Right cardiac atrium (tissue), 5 donors: ENCODE measurements around the gene MED31. TPM values are rescaled to one million over a fixed set of nuclear protein-coding genes. Genes with fewer than 3 reads are reported as not detected.
A peak's percentile ranks its signal among the peaks of the same experiment; 100 is the strongest.
"Not testable (repeated sequence)": the region's sequence is repeated elsewhere in the genome, so short reads cannot be mapped to it uniquely, and the experiment has no call there.

Source experiments
- ATAC-seq, 2 donors: fragments of 200-7000 bp; cut with Tn5 transposase; one replicate each; pipeline versions ENCODE4 v1.8.0 to v1.9.1; 2020; ENCODE audit warnings: moderate library complexity in 2 of 2, mild to moderate bottlenecking in 1 of 2
- DNase-seq, 3 donors: peaks; one replicate each; pipeline ENCODE4 v3.0.0-alpha.2; 2020
- H3K27ac ChIP-seq: one replicate; pipeline ENCODE4 v1.5.1; 2013; ENCODE audit warnings: mild to moderate bottlenecking, low read length, control low read depth, moderate library complexity
- H3K27me3 ChIP-seq: one replicate; pipeline ENCODE4 v1.6.1; 2013; ENCODE audit not compliant: control insufficient read depth, insufficient read depth
- H3K4me1 ChIP-seq: one replicate; pipeline ENCODE4 v1.6.1; 2013; ENCODE audit warnings: low read length; ENCODE audit not compliant: control insufficient read depth, insufficient read depth
- H3K4me3 ChIP-seq: one replicate; pipeline ENCODE4 v1.5.1; 2013; ENCODE audit warnings: low read length, control low read depth
- H3K9me3 ChIP-seq: one replicate; pipeline ENCODE4 v1.6.1; 2013; ENCODE audit warnings: low read length; ENCODE audit not compliant: control insufficient read depth
- WGBS: extraction: QIAGEN DNeasy Blood & Tissue Kit; methylation state at CpG from one replicate; pipeline ENCODE4 v1.1.7; 2013; 5-methylcytosine and 5-hydroxymethylcytosine counted together
- intact Hi-C, 4 donors: fragments of 100-400 bp; cut with DNase I; formaldehyde crosslinking; loops; one replicate each; pipeline versions ENCODE4 v1.11.0 to v1.14.0; 2022 to 2023
- polyA plus RNA-seq: library from polyadenylated mRNA; stranded (reverse); fragments of 200-250 nt; gene quantifications from one replicate; pipeline ENCODE4 v1.2.3, GENCODE V29; 2013
- total RNA-seq, 4 donors: library from RNA; stranded (reverse); fragmentation: NEBNext Ultra II Directional; extraction: Animal tissue kit (Norgen Biotek cat#: 25700); gene quantifications; one replicate each; pipeline ENCODE4 v1.2.1, GENCODE V29; 2021
- donor health status: healthy with polysubstance abuse.
- donor health status: DM: no; HTN: yes; CAD: no.
- donor health status: DM: no; HTN: no; CAD: no.
- donor health status: DM: no; HTN: yes; CAD: no; lungs with severe emphysema.
- donor health status: DM: yes; HTN: yes; CAD: no.

Gene MED31
- total and polyA plus RNA-seq, 5 donors: 14.0 to 24.1 (median 16.5) TPM

- Histone ChIP-seq H3K9me3 (no peaks in the 10 kb centered on the region), H3K4me1 (no peaks in the 10 kb centered on the region), H3K4me3 (no peak overlapping the region), H3K27me3 (no peaks in the 10 kb centered on the region), H3K27ac (no peak overlapping the region)
- 97% methylated on average over 5 of the region's 5 CpGs for WGBS
- intact Hi-C loops: no loop called here
- no peak for DNase-seq
- ATAC-seq: no peak
Measured at GRCh38 chr17:6610011-6610410, 41.4 kb downstream of the MED31 start.

GRCh38 chr17:6608321-6608720 is 43.1 kb downstream of the MED31 start:
- intact Hi-C loops: no loop called here
- DNase-seq: no peak
- H3K4me3 ChIP-seq: no peak overlapping the region
- H3K27me3 ChIP-seq: no peaks in the 10 kb centered on the region
- H3K9me3 ChIP-seq: no peaks in the 10 kb centered on the region
- 88% methylated on average over 3 of the region's 3 CpGs for WGBS
- no peaks in the 10 kb centered on the region for H3K4me1 ChIP-seq
- ATAC-seq: no peak
- no peak overlapping the region for H3K27ac ChIP-seq

GRCh38 chr17:6605142-6605541 is 46.3 kb downstream of the MED31 start:
- DNase-seq (no peak), ATAC-seq (no peak)
- 94% methylated on average over 6 of the region's 6 CpGs for WGBS
- H3K4me1 ChIP-seq: no peaks in the 10 kb centered on the region
- intact Hi-C loops: no loop called here
- no peaks in the 10 kb centered on the region for H3K27me3 ChIP-seq
- H3K9me3 ChIP-seq: no peaks in the 10 kb centered on the region
- H3K4me3 ChIP-seq: no peak overlapping the region
- no peak overlapping the region for H3K27ac ChIP-seq

- Histone ChIP-seq H3K27ac (no peak overlapping the region), H3K4me1 (no peaks in the 10 kb centered on the region), H3K27me3 (no peaks in the 10 kb centered on the region), H3K9me3 (no peaks in the 10 kb centered on the region), H3K4me3 (no peak overlapping the region)
- no peak for ATAC-seq
- intact Hi-C loops: loop anchor here in 1 of 4 donors (2.0 kb wide), 1 partner anchor 69 kb away; no protein-coding TSS in a partner anchor
- 62% methylated on average over 3 of the region's 3 CpGs for WGBS
- peak in 2 of 3 donors; percentile 20 to 66 for DNase-seq
Measured at GRCh38 chr17:6603744-6604325, 47.6 kb downstream of the MED31 start.

GRCh38 chr17:6602141-6602540 is 49.3 kb downstream of the MED31 start:
- intact Hi-C loops: loop anchor here in 1 of 4 donors (2.0 kb wide), 1 partner anchor 67 kb away; no protein-coding TSS in a partner anchor
- ATAC-seq (no peak), DNase-seq (no peak)
- Histone ChIP-seq H3K27me3 (no peaks in the 10 kb centered on the region), H3K27ac (no peak overlapping the region), H3K9me3 (no peaks in the 10 kb centered on the region), H3K4me1 (no peaks in the 10 kb centered on the region), H3K4me3 (no peak overlapping the region)
- WGBS: 92% methylated on average over 2 of the region's 2 CpGs

- Histone ChIP-seq H3K27me3 (no peaks in the 10 kb centered on the region), H3K4me3 (no peak overlapping the region), H3K9me3 (no peaks in the 10 kb centered on the region), H3K27ac (no peak overlapping the region), H3K4me1 (no peaks in the 10 kb centered on the region)
- intact Hi-C loops: no loop called here
- ATAC-seq (peak; percentile 60 to 84), DNase-seq (no peak)
Measured at GRCh38 chr17:6599364-6599763, 52.0 kb downstream of the MED31 start.

DNA sequence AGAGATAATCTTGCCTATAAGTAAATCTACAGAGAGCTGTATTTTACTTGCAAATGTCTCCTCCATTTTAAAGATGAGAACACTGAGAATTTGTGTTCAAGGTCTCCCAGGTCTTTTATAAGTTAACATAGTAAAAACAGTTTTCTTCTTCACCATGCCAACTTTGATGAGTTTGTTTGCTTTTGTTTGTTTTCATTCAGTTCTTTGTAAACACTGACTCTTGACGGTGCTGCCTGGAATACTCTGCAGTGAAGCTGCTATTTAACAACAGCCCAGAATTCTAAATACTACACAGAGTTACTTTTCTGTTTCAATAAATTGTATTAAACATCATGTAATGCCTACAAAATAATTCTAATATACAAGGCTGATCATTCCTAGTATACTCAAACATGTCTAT is 53.7 kb downstream of the MED31 start:
- ATAC-seq (no peak), DNase-seq (no peak)
- no peak overlapping the region for H3K27ac ChIP-seq
- no peak overlapping the region for H3K4me3 ChIP-seq
- intact Hi-C loops: no loop called here
- 89% methylated on average over 1 of the region's 1 CpG for WGBS
- no peaks in the 10 kb centered on the region for H3K4me1 ChIP-seq
- H3K9me3 ChIP-seq: no peaks in the 10 kb centered on the region
- H3K27me3 ChIP-seq: no peaks in the 10 kb centered on the region

- intact Hi-C loops: no loop called here
- ATAC-seq: no peak
- H3K9me3 ChIP-seq: no peaks in the 10 kb centered on the region
- no peaks in the 10 kb centered on the region for H3K4me1 ChIP-seq
- H3K27me3 ChIP-seq: no peaks in the 10 kb centered on the region
- no peak overlapping the region for H3K4me3 ChIP-seq
- H3K27ac ChIP-seq: no peak overlapping the region
- WGBS: 96% methylated on average over 4 of the region's 4 CpGs
- no peak for DNase-seq
Measured at GRCh38 chr17:6596941-6597340, 54.5 kb downstream of the MED31 start.

DNA sequence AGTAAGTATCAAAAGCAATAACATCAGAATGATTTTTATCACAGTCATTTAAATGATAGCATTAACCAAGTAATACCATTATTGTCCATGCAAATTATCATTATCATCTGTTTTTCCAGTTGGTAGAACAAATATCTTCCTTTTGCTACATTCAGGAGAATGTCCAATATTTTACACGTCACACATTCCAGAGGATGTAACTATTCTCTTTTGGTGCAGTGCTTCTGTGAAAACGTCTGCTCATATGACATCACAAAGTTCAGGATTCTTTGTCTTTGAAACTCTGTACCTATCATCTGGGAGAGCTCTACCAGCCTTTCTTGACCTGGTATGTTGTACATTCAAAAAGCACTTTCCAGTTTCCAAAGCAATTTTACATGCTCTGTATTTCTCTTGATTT is 54.9 kb downstream of the MED31 start:
- Histone ChIP-seq H3K4me3 (no peak overlapping the region), H3K9me3 (no peaks in the 10 kb centered on the region), H3K27ac (no peak overlapping the region), H3K27me3 (no peaks in the 10 kb centered on the region), H3K4me1 (no peaks in the 10 kb centered on the region)
- DNase-seq: no peak
- no peak for ATAC-seq
- WGBS: 76% methylated on average over 2 of the region's 2 CpGs
- intact Hi-C loops: no loop called here

GRCh38 chr17:6596081-6596480 is 55.3 kb downstream of the MED31 start:
- Histone ChIP-seq H3K27ac (no peak overlapping the region), H3K4me1 (no peaks in the 10 kb centered on the region), H3K4me3 (no peak overlapping the region), H3K27me3 (no peaks in the 10 kb centered on the region), H3K9me3 (no peaks in the 10 kb centered on the region)
- WGBS: 94% methylated on average over 7 of the region's 7 CpGs
- intact Hi-C loops: no loop called here
- no peak for ATAC-seq
- DNase-seq: no peak

DNA sequence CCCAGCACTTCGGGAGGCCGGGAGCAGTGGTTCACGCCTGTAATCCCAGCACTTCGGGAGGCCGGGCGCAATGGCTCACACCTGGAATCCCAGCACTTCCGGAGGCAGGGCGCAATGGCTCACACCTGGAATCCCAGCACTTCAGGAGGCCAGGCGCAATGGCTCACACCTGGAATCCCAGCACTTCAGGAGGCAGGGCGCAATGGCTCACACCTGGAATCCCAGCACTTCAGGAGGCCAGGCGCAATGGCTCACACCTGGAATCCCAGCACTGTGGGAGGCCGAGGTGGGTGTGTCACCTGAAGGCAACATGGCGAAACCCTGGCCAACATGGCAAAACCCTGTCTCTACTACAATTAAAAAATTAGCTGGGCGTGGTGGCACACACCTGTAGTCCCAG is 58.0 kb downstream of the MED31 start:
- H3K9me3 ChIP-seq, H3K4me3 ChIP-seq, intact Hi-C loops, ATAC-seq, H3K27me3 ChIP-seq, DNase-seq, H3K4me1 ChIP-seq, H3K27ac ChIP-seq: not testable (repeated sequence)
- 99% methylated on average over 14 of the region's 14 CpGs for WGBS
